Measurements from ENCODE around the gene WBP2NL.
"Not testable (repeated sequence)": the region's sequence is repeated elsewhere in the genome, so short reads cannot be mapped to it uniquely, and the experiment has no call there.

Gene WBP2NL

GRCh38 chr22:42033263-42034181, 34.9 kb downstream of the WBP2NL start:
- no peak for DNase-seq (ENCODE audit: low read depth, low spot score)

- DNase-seq (ENCODE audit: low read depth, low spot score) = no peak
Measured at GRCh38 chr22:42035256-42035655, 36.7 kb downstream of the WBP2NL start.

GRCh38 chr22:42039271-42039670, 40.7 kb downstream of the WBP2NL start:
- DNase-seq (ENCODE audit: low read depth, low spot score) = no peak

- no peak for DNase-seq (ENCODE audit: low read depth, low spot score)
Measured at GRCh38 chr22:42041784-42042183, 43.2 kb downstream of the WBP2NL start.

- no peak for DNase-seq (ENCODE audit: low read depth, low spot score)
Measured at GRCh38 chr22:42050641-42051180, 52.1 kb downstream of the WBP2NL start.

- no peak for DNase-seq (ENCODE audit: low read depth, low spot score)
Measured at GRCh38 chr22:42052765-42053164, 54.2 kb downstream of the WBP2NL start.

- DNase-seq (ENCODE audit: low read depth, low spot score) = no peak
Measured at GRCh38 chr22:42056757-42057511, 58.3 kb downstream of the WBP2NL start.

GRCh38 chr22:42060489-42060888, 61.9 kb downstream of the WBP2NL start:
- no peak for DNase-seq (ENCODE audit: low read depth, low spot score)

GRCh38 chr22:42061041-42061440, 62.5 kb downstream of the WBP2NL start:
- DNase-seq (ENCODE audit: low read depth, low spot score) = no peak

GRCh38 chr22:42062506-42063170, 64.0 kb downstream of the WBP2NL start:
- DNase-seq (ENCODE audit: low read depth, low spot score) = no peak

- DNase-seq (ENCODE audit: low read depth, low spot score) = no peak
Measured at GRCh38 chr22:42064629-42065028, 66.0 kb downstream of the WBP2NL start.

- no peak for DNase-seq (ENCODE audit: low read depth, low spot score)
Measured at GRCh38 chr22:42065438-42066125, 67.0 kb downstream of the WBP2NL start.

GRCh38 chr22:42066126-42066761, 67.7 kb downstream of the WBP2NL start:
- DNase-seq (ENCODE audit: low read depth, low spot score) = no peak

- no peak for DNase-seq (ENCODE audit: low read depth, low spot score)
Measured at GRCh38 chr22:42066937-42067336, 68.3 kb downstream of the WBP2NL start.

GRCh38 chr22:42067671-42068251, 69.2 kb downstream of the WBP2NL start:
- no peak for DNase-seq (ENCODE audit: low read depth, low spot score)

GRCh38 chr22:42068291-42068690, 69.7 kb downstream of the WBP2NL start:
- DNase-seq (ENCODE audit: low read depth, low spot score) = no peak

GRCh38 chr22:42069801-42070516, 71.4 kb downstream of the WBP2NL start:
- DNase-seq (ENCODE audit: low read depth, low spot score) = no peak

GRCh38 chr22:42070517-42071422, 72.2 kb downstream of the WBP2NL start, which contains the start of gene NAGA:
Gene NAGA, minus strand, starts transcription at chr22:42070812. Its CDS starts 515 bp downstream, at chr22:42070297.
- peak; percentile 98 for DNase-seq (ENCODE audit: low read depth, low spot score)

GRCh38 chr22:42071508-42071907, 72.9 kb downstream of the WBP2NL start:
- not testable (repeated sequence) for DNase-seq (ENCODE audit: low read depth, low spot score)

Measured in astrocyte of the hippocampus (primary cell).